GM12878 (cell line): ENCODE data around the gene FRYL.

Experiments used
- CTCF ChIP-seq, 3 experiments: IDR thresholded peaks in 2 of 3; conservative IDR thresholded peaks in 1 of 3; 2 replicates each; pipeline ENCODE4 v1.5.1; 2011; ENCODE audit warnings: low read depth in 3 of 3, low read length in 3 of 3, mild to moderate bottlenecking in 3 of 3, control low read depth in 2 of 3, moderate library complexity in 2 of 3, inconsistent platforms in 1 of 3, mixed read lengths in 1 of 3; ENCODE audit not compliant: control insufficient read depth in 2 of 3, insufficient read depth in 1 of 3; ENCODE audit errors: extremely low read depth in 1 of 3
- EZH2 ChIP-seq: IDR thresholded peaks from 2 replicates; pipeline ENCODE4 v1.6.1; 2012; ENCODE audit warnings: low read depth, mild to moderate bottlenecking, control low read depth, inconsistent platforms, low read length, borderline replicate concordance; ENCODE audit not compliant: control insufficient read depth
- FOXM1 ChIP-seq: IDR thresholded peaks from 2 replicates; pipeline ENCODE4 v1.6.1; 2012; ENCODE audit warnings: low read depth, mild to moderate bottlenecking, inconsistent platforms, low read length, moderate library complexity
- SP1 ChIP-seq: IDR thresholded peaks from one replicate; pipeline ENCODE4 v1.6.1; 2011; ENCODE audit warnings: low read depth, low read length

- TF ChIP-seq FOXM1 (no peak), EZH2 (no peak), CTCF (IDR thresholded peaks at IDR 0.05 in 2 of 3, conservative IDR thresholded peaks at IDR 0.05 in 1 of 3; ENCODE audit: control insufficient read depth in 2 of 3, extremely low read depth in 1 of 3, insufficient read depth in 1 of 3, low read depth in 3 of 3, low read length in 3 of 3) (no peak), SP1 (no peak)
Measured at GRCh38 chr4:48704091-48704802, 75.8 kb downstream of the FRYL start.
